Measurements from ENCODE around the gene ZNF234.

Gene ZNF234

DNA sequence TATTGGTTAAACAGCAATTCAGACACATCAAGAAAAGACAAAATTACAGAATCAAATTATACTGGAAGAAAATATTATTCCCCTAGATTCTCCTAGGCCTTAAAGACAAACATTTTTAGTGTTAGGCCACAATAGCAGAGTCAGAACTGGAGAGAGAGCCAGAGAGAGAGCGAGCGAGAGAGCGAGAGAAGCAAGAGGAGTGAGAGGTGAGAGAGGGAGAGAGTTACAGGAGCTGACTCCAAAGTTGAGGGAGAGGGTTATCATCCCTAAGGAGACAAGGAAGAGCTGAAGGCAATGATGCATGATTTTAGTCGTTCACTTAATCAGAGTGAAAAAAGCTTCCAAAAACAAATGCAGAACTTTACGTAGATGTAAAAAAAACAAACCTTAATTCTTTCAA lies 50.8 kb downstream of the ZNF234 start:
- no peak for TF ChIP-seq CTCF (IDR thresholded peaks at IDR 0.05)

DNA sequence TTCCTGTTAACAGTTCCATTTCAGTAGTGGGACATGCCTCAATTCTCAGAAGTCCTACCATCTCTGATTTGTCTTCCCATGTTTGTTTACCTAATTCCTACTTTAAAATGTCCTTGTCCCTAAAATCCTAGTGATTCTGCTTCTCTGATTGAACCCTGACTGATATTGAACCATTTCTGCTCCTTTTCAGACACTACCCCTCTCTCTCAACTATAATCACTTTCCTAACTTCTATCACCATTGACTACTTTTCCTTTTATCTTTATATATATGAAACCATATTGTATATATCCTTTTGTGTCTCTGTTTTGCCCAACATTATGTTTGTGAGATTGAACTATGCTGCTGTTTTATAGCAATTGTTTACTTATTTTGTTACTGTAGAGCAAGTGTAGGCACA lies 55.4 kb downstream of the ZNF234 start:
- TF ChIP-seq CTCF (IDR thresholded peaks at IDR 0.05): no peak

DNA sequence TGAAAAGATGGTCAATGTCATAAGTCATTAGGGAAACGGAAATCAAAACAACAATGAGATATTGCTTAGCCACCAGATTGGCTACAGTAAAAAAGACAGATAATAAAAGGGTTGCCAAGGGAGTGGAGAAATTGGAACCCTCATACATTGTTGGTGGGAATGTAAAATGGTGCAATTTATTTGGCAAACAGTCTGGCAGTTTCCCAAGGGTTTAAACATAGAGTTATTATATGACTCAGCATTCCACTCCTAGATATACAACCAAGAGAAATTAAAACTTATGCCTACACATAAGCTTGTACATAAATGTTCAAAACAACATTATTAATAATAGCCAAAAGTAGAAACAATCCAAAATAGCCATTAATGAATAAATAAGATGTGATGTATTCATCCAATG lies 61.1 kb downstream of the ZNF234 start:
- no peak for TF ChIP-seq CTCF (IDR thresholded peaks at IDR 0.05)

GRCh38 chr19:44202974-44203373 lies 61.6 kb downstream of the ZNF234 start:
- no peak for TF ChIP-seq CTCF (IDR thresholded peaks at IDR 0.05)

DNA sequence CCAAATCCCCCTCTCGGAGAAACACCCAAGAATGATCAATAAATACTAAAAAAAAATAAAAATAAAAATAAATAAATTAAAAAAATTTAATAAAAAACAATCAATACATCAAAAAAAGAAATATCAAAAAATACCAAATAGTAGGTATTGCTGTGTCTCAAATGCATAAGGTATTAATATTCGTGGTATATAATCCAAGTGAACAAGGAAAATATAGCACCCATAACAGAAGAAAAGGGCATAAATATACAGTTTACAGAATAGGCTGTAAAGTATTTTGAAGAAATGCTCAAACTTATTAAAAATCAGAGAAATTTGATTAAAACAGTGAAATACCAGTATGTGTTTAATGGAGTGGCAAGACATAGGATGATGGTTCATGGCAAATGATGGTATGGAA lies 63.4 kb downstream of the ZNF234 start:
- TF ChIP-seq CTCF (IDR thresholded peaks at IDR 0.05): no peak

DNA sequence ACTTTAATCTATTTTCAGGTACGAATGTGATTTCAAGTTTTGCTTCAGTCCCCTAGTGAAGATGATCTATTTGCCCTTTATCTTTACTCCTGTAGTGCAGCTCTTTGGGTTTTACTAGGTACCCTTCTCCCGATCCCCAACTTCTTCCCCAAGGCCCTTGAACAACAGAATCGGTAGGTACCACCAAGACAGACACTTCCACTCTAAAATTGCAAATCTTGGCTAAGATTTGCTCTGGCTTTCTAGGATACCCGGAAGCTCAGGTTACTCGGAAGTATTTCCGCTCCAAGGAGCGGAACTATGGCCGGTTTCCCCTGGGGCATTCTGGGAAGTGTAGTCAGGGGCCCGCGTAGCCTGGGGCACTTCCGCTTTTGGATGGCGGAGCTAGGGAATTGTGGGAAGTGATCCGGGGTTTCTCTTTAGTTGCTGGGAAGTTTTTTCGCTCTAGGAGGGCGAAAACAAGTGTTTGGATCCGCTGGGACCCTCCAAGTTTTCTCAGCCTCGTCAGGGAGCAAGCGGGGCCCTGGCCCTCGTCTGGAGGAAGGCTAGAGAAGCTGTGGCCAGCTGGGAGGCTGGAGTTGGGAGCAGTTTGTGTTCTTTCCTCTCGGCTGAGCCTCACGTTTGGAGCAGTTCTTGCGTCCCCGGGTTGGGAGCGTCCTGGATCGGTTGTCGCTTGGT lies 65.9 kb downstream of the ZNF234 start:
- TF ChIP-seq CTCF (IDR thresholded peaks at IDR 0.05): no peak
